Activated CD8-positive, alpha-beta memory T cell treated with anti-CD3 and anti-CD28 coated beads, Interleukin-2, amount 50 U/mL, for 4 hours (primary cell): ENCODE measurements around the gene PHYH.
"Not testable (repeated sequence)": the region's sequence is repeated elsewhere in the genome, so short reads cannot be mapped to it uniquely, and the experiment has no call there.

Experiments
- DNase-seq: peaks from one replicate; pipeline ENCODE4 v3.0.0-alpha.2; 2020

Gene PHYH

GRCh38 chr10:13299437-13300287, at the start of gene PHYH:
Gene PHYH (minus strand): TSS chr10:13300064. CDS start chr10:13300042, 22 bp downstream.
- DNase-seq = peak; percentile 75

- peak; percentile 79 for DNase-seq
Observed at GRCh38 chr10:13348216-13349017, 48.6 kb upstream of the PHYH start, which contains the start of gene SEPHS1. Gene SEPHS1 (minus strand): TSS chr10:13348293. CDS start chr10:13344950, 3,343 bp downstream.

GRCh38 chr10:13347500-13348156, 47.8 kb upstream of the PHYH start:
- peak; percentile 79 for DNase-seq

GRCh38 chr10:13347043-13347499, 47.2 kb upstream of the PHYH start:
- DNase-seq = no peak

- DNase-seq = no peak
Observed at GRCh38 chr10:13346283-13347042, 46.6 kb upstream of the PHYH start.

- peak; percentile 24 for DNase-seq
Observed at GRCh38 chr10:13340626-13341376, 40.9 kb upstream of the PHYH start.

GRCh38 chr10:13340068-13340467, 40.2 kb upstream of the PHYH start:
- no peak for DNase-seq

- DNase-seq = no peak
Observed at GRCh38 chr10:13338390-13339110, 38.7 kb upstream of the PHYH start.

- no peak for DNase-seq
Observed at GRCh38 chr10:13337827-13338196, 37.9 kb upstream of the PHYH start.

GRCh38 chr10:13337128-13337826, 37.4 kb upstream of the PHYH start:
- DNase-seq = no peak

- DNase-seq = no peak
Observed at GRCh38 chr10:13335881-13336280, 36.0 kb upstream of the PHYH start.

- no peak for DNase-seq
Observed at GRCh38 chr10:13334556-13334955, 34.7 kb upstream of the PHYH start.

GRCh38 chr10:13331646-13332045, 31.8 kb upstream of the PHYH start:
- DNase-seq = no peak

- DNase-seq = not testable (repeated sequence)
Observed at GRCh38 chr10:13330980-13331379, 31.1 kb upstream of the PHYH start.

GRCh38 chr10:13329565-13329964, 29.7 kb upstream of the PHYH start:
- DNase-seq = no peak

GRCh38 chr10:13328613-13329012, 28.7 kb upstream of the PHYH start:
- DNase-seq = no peak

GRCh38 chr10:13328126-13328525, 28.3 kb upstream of the PHYH start:
- DNase-seq = no peak

- no peak for DNase-seq
Observed at GRCh38 chr10:13327534-13327933, 27.7 kb upstream of the PHYH start.

- DNase-seq = no peak
Observed at GRCh38 chr10:13322615-13323148, 22.8 kb upstream of the PHYH start.

- no peak for DNase-seq
Observed at GRCh38 chr10:13321576-13321975, 21.7 kb upstream of the PHYH start.
